Activated CD8-positive, alpha-beta T cell treated with anti-CD3 and anti-CD28 coated beads for 36 hours (primary cell): ENCODE measurements around the gene SMARCAL1. TPM values are rescaled to one million over a fixed set of nuclear protein-coding genes. Genes with fewer than 3 reads are reported as not detected.

Experiments used
- ATAC-seq: fragments of 200-7000 bp; cut with Tn5 transposase; one replicate; pipeline ENCODE4 v1.10.0; 2021; ENCODE audit warnings: mild to moderate bottlenecking, moderate library complexity
- CTCF ChIA-PET: fragments of 350-600 bp; sonication (Branson Sonifier 250); formaldehyde crosslinking; loops from one replicate; lab custom pipeline; 2021; ENCODE audit warnings: antibody characterized with exemption; lab: Charles Lee
- POLR2A ChIA-PET: fragments of 350-600 bp; sonication (Branson Sonifier 250); formaldehyde crosslinking; loops from one replicate; lab custom pipeline; 2021; ENCODE audit warnings: antibody characterized with exemption; lab: Charles Lee
- DNase-seq: peaks from one replicate; pipeline ENCODE4 v3.0.0-alpha.2; 2020
- H3K27ac Mint-ChIP-seq: one replicate; pipeline ENCODE4 v1.8.0; 2021; ENCODE audit warnings: mild to moderate bottlenecking, mixed read lengths
- H3K27me3 Mint-ChIP-seq: one replicate; pipeline ENCODE4 v1.8.0; 2021; ENCODE audit warnings: mixed read lengths
- H3K36me3 Mint-ChIP-seq: one replicate; pipeline ENCODE4 v1.8.0; 2021; ENCODE audit warnings: low read depth, mixed read lengths
- H3K4me1 Mint-ChIP-seq: one replicate; pipeline ENCODE4 v1.8.0; 2021; ENCODE audit warnings: low read depth, mixed read lengths
- H3K4me3 Mint-ChIP-seq: one replicate; pipeline ENCODE4 v1.8.0; 2021; ENCODE audit warnings: mild to moderate bottlenecking, moderate library complexity, mixed read lengths
- H3K9me3 Mint-ChIP-seq: one replicate; pipeline ENCODE4 v1.8.0; 2021; ENCODE audit warnings: mixed read lengths
- intact Hi-C: fragments of 100-400 bp; cut with micrococcal nuclease; formaldehyde crosslinking; loops from one replicate; pipeline ENCODE4 v1.10.0; 2022
- total RNA-seq, 2 experiments: library from RNA; stranded (reverse); gene quantifications; one replicate each; pipeline ENCODE4 v1.2.3, GENCODE V29; 2021
- TF ChIP-seq, protein P1 (sequence below): fragments of 200-600 bp; IDR thresholded peaks from one replicate; pipeline ENCODE4 v1.8.0; 2022; ENCODE audit warnings: antibody characterized with exemption, mild to moderate bottlenecking

SMARCAL1 gene
- total RNA-seq, 2 experiments from 2014 or later, result 22.3 to 24.7 TPM

- H3K27ac Mint-ChIP-seq, result no peak overlapping the region
These were observed 20.2 kb upstream of the SMARCAL1 start for GRCh38 chr2:216392018-216392562.

GRCh38 chr2:216392945-216393840 is 19.1 kb upstream of the SMARCAL1 start:
- no peaks in the 10 kb centered on the region for H3K36me3 Mint-ChIP-seq
- ATAC-seq (no peak), DNase-seq (no peak)
- TF ChIP-seq, protein P1, sequence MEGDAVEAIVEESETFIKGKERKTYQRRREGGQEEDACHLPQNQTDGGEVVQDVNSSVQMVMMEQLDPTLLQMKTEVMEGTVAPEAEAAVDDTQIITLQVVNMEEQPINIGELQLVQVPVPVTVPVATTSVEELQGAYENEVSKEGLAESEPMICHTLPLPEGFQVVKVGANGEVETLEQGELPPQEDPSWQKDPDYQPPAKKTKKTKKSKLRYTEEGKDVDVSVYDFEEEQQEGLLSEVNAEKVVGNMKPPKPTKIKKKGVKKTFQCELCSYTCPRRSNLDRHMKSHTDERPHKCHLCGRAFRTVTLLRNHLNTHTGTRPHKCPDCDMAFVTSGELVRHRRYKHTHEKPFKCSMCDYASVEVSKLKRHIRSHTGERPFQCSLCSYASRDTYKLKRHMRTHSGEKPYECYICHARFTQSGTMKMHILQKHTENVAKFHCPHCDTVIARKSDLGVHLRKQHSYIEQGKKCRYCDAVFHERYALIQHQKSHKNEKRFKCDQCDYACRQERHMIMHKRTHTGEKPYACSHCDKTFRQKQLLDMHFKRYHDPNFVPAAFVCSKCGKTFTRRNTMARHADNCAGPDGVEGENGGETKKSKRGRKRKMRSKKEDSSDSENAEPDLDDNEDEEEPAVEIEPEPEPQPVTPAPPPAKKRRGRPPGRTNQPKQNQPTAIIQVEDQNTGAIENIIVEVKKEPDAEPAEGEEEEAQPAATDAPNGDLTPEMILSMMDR, result no peak
- no peak overlapping the region for H3K27ac Mint-ChIP-seq
- H3K9me3 Mint-ChIP-seq, result no peaks in the 10 kb centered on the region
- intact Hi-C loops, result no loop called here
- POLR2A ChIA-PET, result no interaction called here
- no peak overlapping the region for H3K4me3 Mint-ChIP-seq
- no peaks in the 10 kb centered on the region for H3K27me3 Mint-ChIP-seq
- CTCF ChIA-PET, result no interaction called here
- H3K4me1 Mint-ChIP-seq, result peaks cover 12% of the 10 kb centered on the region

More at GRCh38 chr2:216392018-216392562, 20.2 kb upstream of the SMARCAL1 start:
- TF ChIP-seq, protein P1, result no peak
- Mint-ChIP-seq H3K9me3 (no peaks in the 10 kb centered on the region), H3K4me3 (no peak overlapping the region), H3K27me3 (no peaks in the 10 kb centered on the region), H3K36me3 (no peaks in the 10 kb centered on the region), H3K4me1 (peaks cover 19% of the 10 kb centered on the region)
- intact Hi-C loops, result no loop called here
- CTCF ChIA-PET, result no interaction called here
- ATAC-seq, result no peak
- no peak for DNase-seq
- POLR2A ChIA-PET, result interaction anchor here (0.7 kb wide), 1 partner anchor 1159 kb away, joined by 3 read pairs; no protein-coding TSS in a partner anchor

- H3K9me3 Mint-ChIP-seq, result no peaks in the 10 kb centered on the region
- TF ChIP-seq, protein P1, result no peak
- H3K27me3 Mint-ChIP-seq, result no peaks in the 10 kb centered on the region
- H3K4me1 Mint-ChIP-seq, result peaks cover 2% of the 10 kb centered on the region
- ATAC-seq, result no peak
- no peak for DNase-seq
- no peak overlapping the region for H3K4me3 Mint-ChIP-seq
- ChIA-PET CTCF (interaction anchor here (1.5 to 1.7 kb wide), 2 partner anchors 10 to 67 kb away, joined by 3 to 8 read pairs; no protein-coding TSS in a partner anchor), POLR2A (no interaction called here)
- no peaks in the 10 kb centered on the region for H3K36me3 Mint-ChIP-seq
- H3K27ac Mint-ChIP-seq, result no peak overlapping the region
- intact Hi-C loops, result no loop called here
These were observed 17.4 kb upstream of the SMARCAL1 start for GRCh38 chr2:216394881-216395280.

DNA sequence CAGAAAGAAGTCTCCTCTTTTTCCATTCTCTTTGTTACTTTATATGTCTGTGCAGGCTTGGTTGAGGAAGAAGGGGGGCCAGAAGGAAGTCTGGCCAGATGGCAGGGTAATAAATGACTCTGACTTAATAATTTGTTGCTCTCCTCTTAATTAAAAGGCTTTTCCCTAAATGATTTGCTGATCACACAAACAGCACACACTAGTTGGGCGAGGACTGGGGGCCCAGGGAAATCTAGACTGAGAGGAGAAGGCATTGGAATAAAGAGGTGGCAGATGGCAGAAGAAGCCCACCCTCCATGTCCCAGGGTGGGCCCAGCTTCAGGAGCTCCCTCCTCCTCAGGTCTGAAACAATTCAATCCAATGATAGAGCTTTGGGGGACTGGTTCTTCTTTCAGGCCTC is 12.7 kb upstream of the SMARCAL1 start:
- POLR2A ChIA-PET, result no interaction called here

More for the DNA sequence above, 12.7 kb upstream of the SMARCAL1 start:
- DNase-seq (no peak), ATAC-seq (no peak)
- intact Hi-C loops, result loop anchor here (5.0 kb wide), 1 partner anchor 47 kb away; no protein-coding TSS in a partner anchor
- Mint-ChIP-seq H3K4me1 (peaks cover 2% of the 10 kb centered on the region), H3K27ac (no peak overlapping the region), H3K9me3 (no peaks in the 10 kb centered on the region), H3K36me3 (no peaks in the 10 kb centered on the region), H3K27me3 (no peaks in the 10 kb centered on the region), H3K4me3 (no peak overlapping the region)
- TF ChIP-seq, protein P1, result no peak
- CTCF ChIA-PET, result interaction anchor here (1.7 to 2.4 kb wide), 3 partner anchors 11 to 177 kb away, joined by 4 to 7 read pairs (median 4); no protein-coding TSS in a partner anchor
